OCI-LY7 (cell line): ENCODE measurements around the gene ZC3H15. TPM values are rescaled to one million over a fixed set of nuclear protein-coding genes. Genes with fewer than 3 reads are reported as not detected.

Source experiments
- BruUV-seq: library from RNA; stranded (reverse); fragments of 400-500 nt; replicated peaks from 2 replicates; lab custom pipeline; 2021; lab: Mats Ljungman, UMichigan
- CTCF ChIA-PET: fragments of 300-600 bp; sonication (Branson Sonifier 250); formaldehyde crosslinking; loops from one replicate; lab custom pipeline; 2022; ENCODE audit warnings: antibody characterized with exemption; ENCODE audit not compliant: unreplicated experiment; lab: Charles Lee
- POLR2A ChIA-PET: fragments of 300-600 bp; sonication (Branson Sonifier 250); formaldehyde crosslinking; loops from one replicate; lab custom pipeline; 2022; ENCODE audit warnings: antibody characterized with exemption; lab: Charles Lee
- DNase-seq: peaks from one replicate; pipeline ENCODE4 v3.0.0-alpha.2; 2015; ENCODE audit warnings: low spot score
- H2AFZ ChIP-seq: fragments of 200-600 bp; sonication (generic), shearing (Covaris generic); 2 replicates; pipeline ENCODE4 v1.6.1; 2014; ENCODE audit warnings: mild to moderate bottlenecking, antibody characterized with exemption, low read length, moderate library complexity
- H3K27ac ChIP-seq: fragments of 200-600 bp; sonication (generic); 2 replicates; pipeline ENCODE4 v1.5.1; 2014; ENCODE audit warnings: mixed run types, low read depth, mild to moderate bottlenecking, moderate library complexity, low read length, inconsistent platforms; ENCODE audit not compliant: poor library complexity, severe bottlenecking
- H3K36me3 ChIP-seq: fragments of 200-600 bp; sonication (generic); 2 replicates; pipeline ENCODE4 v1.6.1; 2014; ENCODE audit warnings: mild to moderate bottlenecking, antibody characterized with exemption, low read length, moderate library complexity, mixed read lengths; ENCODE audit not compliant: insufficient read depth
- H3K4me1 ChIP-seq: fragments of 200-600 bp; sonication (generic); 2 replicates; pipeline ENCODE4 v1.5.1; 2014; ENCODE audit warnings: mild to moderate bottlenecking, low read length; ENCODE audit not compliant: insufficient read depth, poor library complexity, severe bottlenecking
- H3K4me2 ChIP-seq: fragments of 200-600 bp; sonication (generic); 2 replicates; pipeline ENCODE4 v1.6.1; 2014; ENCODE audit warnings: mild to moderate bottlenecking, low read length
- H3K4me3 ChIP-seq: fragments of 200-600 bp; sonication (generic); 2 replicates; pipeline ENCODE4 v1.5.1; 2014; ENCODE audit warnings: mild to moderate bottlenecking, low read depth, low read length; ENCODE audit not compliant: poor library complexity, severe bottlenecking
- H3K79me2 ChIP-seq: fragments of 200-600 bp; sonication (generic); 2 replicates; pipeline ENCODE4 v1.6.1; 2016; ENCODE audit warnings: low read depth, mild to moderate bottlenecking, low read length, moderate library complexity, mixed read lengths; ENCODE audit not compliant: insufficient read depth
- H3K9me2 ChIP-seq: fragments of 200-600 bp; sonication (generic); 2 replicates; pipeline ENCODE4 v1.6.1; 2016; ENCODE audit warnings: mild to moderate bottlenecking, low read length, mixed read lengths; ENCODE audit not compliant: insufficient read depth
- H3K9me3 ChIP-seq: fragments of 200-600 bp; sonication (generic); 2 replicates; pipeline ENCODE4 v1.6.1; 2014; ENCODE audit warnings: mild to moderate bottlenecking, mixed run types, low read length, mixed read lengths
- H4K20me1 ChIP-seq: fragments of 200-600 bp; sonication (generic); 2 replicates; pipeline ENCODE4 v1.6.1; 2014; ENCODE audit warnings: mild to moderate bottlenecking, antibody characterized with exemption, low read length, moderate library complexity, mixed read lengths; ENCODE audit not compliant: insufficient read depth
- EZH2phosphoT487 ChIP-seq: fragments of 200-600 bp; sonication (generic); IDR thresholded peaks from 2 replicates; pipeline ENCODE4 v1.6.1; 2018; ENCODE audit warnings: low read depth, borderline replicate concordance, mild to moderate bottlenecking, mixed run types, antibody characterized with exemption, low read length, moderate library complexity, mixed read lengths
- intact Hi-C: fragments of 100-400 bp; cut with micrococcal nuclease; formaldehyde crosslinking; loops from one replicate; pipeline ENCODE4 v1.10.0; 2022; ENCODE audit not compliant: unreplicated experiment
- total RNA-seq, 2 experiments: library from RNA; depleted of rRNA in 1 of 2; stranded (reverse); fragments of >200 nt in 1 of 2; shearing (Covaris generic) in 1 of 2; gene quantifications; 2 replicates each; pipeline ENCODE4 v1.2.3, GENCODE V29; 2014 to 2022
- TF ChIP-seq, protein P1 (sequence below): fragments of 200-600 bp; sonication (generic); conservative IDR thresholded peaks from 2 replicates; pipeline ENCODE4 v1.5.1; 2014; ENCODE audit warnings: mild to moderate bottlenecking, antibody characterized with exemption, low read length, moderate library complexity, mixed read lengths

ZC3H15 gene
- total RNA-seq, 2 experiments from 2014 or later: 47.7 to 74.0 TPM

DNA sequence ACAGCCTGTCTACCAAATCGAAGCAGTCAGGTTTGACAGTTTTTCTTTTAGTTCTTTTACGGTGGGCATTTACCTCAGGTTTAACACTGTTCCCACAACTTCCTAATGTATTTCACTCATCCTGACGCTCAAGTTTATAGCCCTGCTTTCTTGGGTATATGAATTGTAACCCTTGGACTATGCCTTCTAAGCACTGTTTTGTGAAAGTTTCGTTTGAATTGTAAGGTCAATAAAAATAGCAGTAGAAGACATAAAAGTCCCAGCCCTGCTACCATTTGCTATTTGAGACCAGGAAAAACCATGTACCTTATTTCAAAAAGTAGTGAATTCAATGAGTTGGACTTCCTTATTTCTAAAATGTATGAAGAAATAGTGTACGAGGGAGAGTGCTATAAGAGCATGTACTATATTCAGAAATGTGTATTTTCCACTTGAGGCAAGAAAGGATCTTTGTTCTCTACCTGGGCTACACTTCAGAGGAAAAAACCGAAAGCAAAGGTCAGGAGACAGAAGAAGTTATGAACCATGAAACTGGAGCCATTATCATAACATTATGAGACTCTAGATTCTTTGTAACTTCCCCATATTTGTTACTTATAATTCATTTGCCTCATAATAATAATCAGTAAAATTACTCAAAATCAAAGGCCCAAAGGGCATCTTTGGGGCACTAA is 1.9 kb upstream of the ZC3H15 start:
- no peak for DNase-seq
- no peak overlapping the region for H3K27ac ChIP-seq
- H3K9me3 ChIP-seq: no peaks in the 10 kb centered on the region
- no TSS peak for BruUV-seq
- H3K4me3 ChIP-seq: peak overlapping the region; percentile 98
- H3K9me2 ChIP-seq: 0 out of 2 replicates have a peak, but pooled peaks cover 5% of the 10 kb centered on the region
- H4K20me1 ChIP-seq: peaks cover 24% of the 10 kb centered on the region
- no peak for TF ChIP-seq EZH2phosphoT487
- TF ChIP-seq, protein P1, sequence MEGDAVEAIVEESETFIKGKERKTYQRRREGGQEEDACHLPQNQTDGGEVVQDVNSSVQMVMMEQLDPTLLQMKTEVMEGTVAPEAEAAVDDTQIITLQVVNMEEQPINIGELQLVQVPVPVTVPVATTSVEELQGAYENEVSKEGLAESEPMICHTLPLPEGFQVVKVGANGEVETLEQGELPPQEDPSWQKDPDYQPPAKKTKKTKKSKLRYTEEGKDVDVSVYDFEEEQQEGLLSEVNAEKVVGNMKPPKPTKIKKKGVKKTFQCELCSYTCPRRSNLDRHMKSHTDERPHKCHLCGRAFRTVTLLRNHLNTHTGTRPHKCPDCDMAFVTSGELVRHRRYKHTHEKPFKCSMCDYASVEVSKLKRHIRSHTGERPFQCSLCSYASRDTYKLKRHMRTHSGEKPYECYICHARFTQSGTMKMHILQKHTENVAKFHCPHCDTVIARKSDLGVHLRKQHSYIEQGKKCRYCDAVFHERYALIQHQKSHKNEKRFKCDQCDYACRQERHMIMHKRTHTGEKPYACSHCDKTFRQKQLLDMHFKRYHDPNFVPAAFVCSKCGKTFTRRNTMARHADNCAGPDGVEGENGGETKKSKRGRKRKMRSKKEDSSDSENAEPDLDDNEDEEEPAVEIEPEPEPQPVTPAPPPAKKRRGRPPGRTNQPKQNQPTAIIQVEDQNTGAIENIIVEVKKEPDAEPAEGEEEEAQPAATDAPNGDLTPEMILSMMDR: no peak
- intact Hi-C loops: no loop called here
- ChIA-PET CTCF (no interaction called here), POLR2A (no interaction called here)
- H2AFZ ChIP-seq: peak overlapping the region; percentile 92
- H3K79me2 ChIP-seq: peaks cover 50% of the 10 kb centered on the region
- peak overlapping the region; percentile 95 for H3K4me2 ChIP-seq
- peaks cover 9% of the 10 kb centered on the region; the same call in 1 of the 2 replicates for H3K36me3 ChIP-seq
- H3K4me1 ChIP-seq: peaks cover 30% of the 10 kb centered on the region

DNA sequence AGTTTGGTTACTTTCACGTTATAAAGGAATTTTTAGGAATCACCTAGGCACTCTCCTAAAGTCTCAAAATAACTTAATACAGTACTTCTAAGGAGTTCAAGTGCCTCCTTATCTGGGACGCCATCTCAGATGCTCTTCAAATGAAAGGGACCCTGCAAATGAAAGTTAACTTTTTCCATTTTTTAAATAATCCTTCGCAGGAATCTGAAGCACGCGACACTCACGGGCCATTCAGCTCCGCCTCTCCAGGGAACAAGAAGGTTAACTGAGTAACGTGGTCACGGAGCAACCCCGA is 537 bp upstream of the ZC3H15 start:
- Histone ChIP-seq H3K4me2 (peak overlapping the region; percentile 95), H3K4me3 (peak overlapping the region; percentile 98), H3K9me2 (0 out of 2 replicates have a peak, but pooled peaks cover 5% of the 10 kb centered on the region), H3K79me2 (peaks cover 63% of the 10 kb centered on the region), H4K20me1 (peaks cover 37% of the 10 kb centered on the region), H3K9me3 (no peaks in the 10 kb centered on the region), H2AFZ (peak overlapping the region; percentile 92), H3K27ac (peak overlapping the region; percentile 66), H3K4me1 (peaks cover 39% of the 10 kb centered on the region), H3K36me3 (peaks cover 16% of the 10 kb centered on the region)
- TF ChIP-seq, protein P1: no peak
- no peak for TF ChIP-seq EZH2phosphoT487
- POLR2A ChIA-PET: interaction anchor here (1.0 to 1.4 kb wide), 4 partner anchors 10 to 85 kb away, joined by 3 to 6 read pairs (median 4); no protein-coding TSS in a partner anchor
- TSS peak; percentile 83 for BruUV-seq
- no peak for DNase-seq
- CTCF ChIA-PET: no interaction called here
- intact Hi-C loops: no loop called here
